Stimulated activated CD4-positive, alpha-beta T cell treated with anti-CD3 and anti-CD28 coated beads, Interleukin-12 subunit alpha, Interleukin-12 subunit beta, amount 100 ng/mL, for 48 hours (primary cell): ENCODE data around the gene GRSF1.
"Not testable (repeated sequence)": the region's sequence is repeated elsewhere in the genome, so short reads cannot be mapped to it uniquely, and the experiment has no call there.

Experiments
- DNase-seq, 3 donors: peaks; one replicate each; pipeline ENCODE4 v3.0.0-alpha.2; 2020; ENCODE audit warnings: low read depth in 2 of 3, low spot score in 1 of 3

The GRSF1 gene

GRCh38 chr4:70836081-70836480 is 3.6 kb downstream of the GRSF1 start:
- DNase-seq: no peak

- no peak for DNase-seq
Measured at GRCh38 chr4:70833675-70834074, 6.0 kb downstream of the GRSF1 start.

- DNase-seq: no peak
Measured at GRCh38 chr4:70831293-70831692, 8.4 kb downstream of the GRSF1 start.

- no peak for DNase-seq
Measured at GRCh38 chr4:70830054-70830453, 9.6 kb downstream of the GRSF1 start.

GRCh38 chr4:70829492-70829891 is 10.2 kb downstream of the GRSF1 start:
- no peak for DNase-seq

GRCh38 chr4:70829015-70829414 is 10.7 kb downstream of the GRSF1 start:
- DNase-seq: no peak

- DNase-seq: no peak
Measured at GRCh38 chr4:70818921-70819320, 20.8 kb downstream of the GRSF1 start.

- no peak for DNase-seq
Measured at GRCh38 chr4:70818173-70818855, 21.4 kb downstream of the GRSF1 start.

GRCh38 chr4:70816894-70817293 is 22.8 kb downstream of the GRSF1 start:
- no peak for DNase-seq

GRCh38 chr4:70815370-70815769 is 24.3 kb downstream of the GRSF1 start:
- DNase-seq: no peak

- no peak for DNase-seq
Measured at GRCh38 chr4:70808151-70808550, 31.5 kb downstream of the GRSF1 start.

- DNase-seq: no peak
Measured at GRCh38 chr4:70802928-70803580, 36.6 kb downstream of the GRSF1 start.

- DNase-seq: peak in 2 of 3 donors; percentile 2 to 4
Measured at GRCh38 chr4:70801265-70801809, 38.4 kb downstream of the GRSF1 start.

- no peak for DNase-seq
Measured at GRCh38 chr4:70793626-70794025, 46.1 kb downstream of the GRSF1 start.

- DNase-seq: no peak
Measured at GRCh38 chr4:70788733-70789132, 51.0 kb downstream of the GRSF1 start.

GRCh38 chr4:70787496-70787895 is 52.2 kb downstream of the GRSF1 start:
- no peak for DNase-seq

GRCh38 chr4:70783096-70783495 is 56.6 kb downstream of the GRSF1 start:
- no peak for DNase-seq

- DNase-seq: no peak
Measured at GRCh38 chr4:70778888-70779422, 60.7 kb downstream of the GRSF1 start.

- no peak for DNase-seq
Measured at GRCh38 chr4:70772929-70773555, 66.6 kb downstream of the GRSF1 start.

GRCh38 chr4:70769396-70769795 is 70.3 kb downstream of the GRSF1 start:
- DNase-seq: not testable (repeated sequence)

- DNase-seq: no peak
Measured at GRCh38 chr4:70768301-70768948, 71.3 kb downstream of the GRSF1 start.
